MM.1S (cell line): ENCODE measurements around the gene NCKAP5.

Experiments
- DNase-seq: peaks from one replicate; pipeline ENCODE4 v3.0.0-alpha.2; 2015
- H2AFZ ChIP-seq: fragments of 300-600 bp; sonication (generic); 2 replicates; pipeline ENCODE4 v1.6.0; 2016; ENCODE audit warnings: antibody characterized with exemption, low read length
- H3F3A ChIP-seq: fragments of 300-600 bp; sonication (generic); 2 replicates; pipeline ENCODE4 v1.6.1; 2016; ENCODE audit warnings: mild to moderate bottlenecking, antibody characterized with exemption, low read length, moderate library complexity, mixed read lengths; ENCODE audit not compliant: insufficient read depth
- H3K27ac ChIP-seq: fragments of 300-600 bp; sonication (generic); 2 replicates; pipeline ENCODE4 v1.5.1; 2016; ENCODE audit warnings: mild to moderate bottlenecking, low read length
- H3K27me3 ChIP-seq: fragments of 300-600 bp; sonication (generic); replicated peaks from 2 replicates; pipeline ENCODE4 v1.6.0; 2016; ENCODE audit warnings: low read length; ENCODE audit not compliant: insufficient read depth
- H3K36me3 ChIP-seq: fragments of 300-600 bp; sonication (generic); replicated peaks from 2 replicates; pipeline ENCODE4 v1.6.1; 2016; ENCODE audit warnings: mild to moderate bottlenecking, low read length, mixed read lengths; ENCODE audit not compliant: insufficient read depth
- H3K4me1 ChIP-seq: fragments of 300-600 bp; sonication (generic); 2 replicates; pipeline ENCODE4 v1.6.1; 2016; ENCODE audit warnings: low read length, mixed read lengths
- H3K4me2 ChIP-seq: fragments of 300-600 bp; sonication (generic); 2 replicates; pipeline ENCODE4 v1.6.0; 2016; ENCODE audit warnings: low read depth, low read length
- H3K4me3 ChIP-seq: fragments of 300-600 bp; sonication (generic); 2 replicates; pipeline ENCODE4 v1.5.1; 2016; ENCODE audit warnings: low read length, mixed read lengths
- H3K79me2 ChIP-seq: fragments of 300-600 bp; sonication (generic); 2 replicates; pipeline ENCODE4 v1.6.1; 2016; ENCODE audit warnings: mixed run types, low read length, mixed read lengths
- H3K9ac ChIP-seq: fragments of 300-600 bp; sonication (generic); 2 replicates; pipeline ENCODE4 v1.6.1; 2016; ENCODE audit warnings: low read length, mixed read lengths
- H3K9me2 ChIP-seq: fragments of 300-600 bp; sonication (generic); replicated peaks from 2 replicates; pipeline ENCODE4 v1.6.1; 2016; ENCODE audit warnings: mild to moderate bottlenecking, low read length, mixed read lengths; ENCODE audit not compliant: insufficient read depth
- H3K9me3 ChIP-seq: fragments of 300-600 bp; sonication (generic); replicated peaks from 2 replicates; pipeline ENCODE4 v1.6.1; 2016; ENCODE audit warnings: mild to moderate bottlenecking, low read length, mixed read lengths; ENCODE audit not compliant: insufficient read depth
- H4K20me1 ChIP-seq: fragments of 300-600 bp; sonication (generic); 2 replicates; pipeline ENCODE4 v1.6.1; 2016; ENCODE audit warnings: mild to moderate bottlenecking, low read length, moderate library complexity, mixed read lengths; ENCODE audit not compliant: insufficient read depth
- CTCF ChIP-seq: fragments of 300-600 bp; sonication (generic); IDR thresholded peaks from 2 replicates; pipeline ENCODE4 v1.5.1; 2016; ENCODE audit warnings: antibody characterized with exemption, low read length, mixed read lengths
- EZH2 ChIP-seq: fragments of 300-600 bp; sonication (generic); optimal IDR thresholded peaks from 2 replicates; pipeline ENCODE3; 2017; ENCODE audit warnings: low read depth, mild to moderate bottlenecking, antibody characterized with exemption, low read length, mixed read lengths
- EZH2phosphoT487 ChIP-seq: fragments of 300-600 bp; sonication (generic); IDR thresholded peaks from 2 replicates; pipeline ENCODE4 v1.6.1; 2018; ENCODE audit warnings: antibody characterized with exemption, low read length

NCKAP5 gene

DNA sequence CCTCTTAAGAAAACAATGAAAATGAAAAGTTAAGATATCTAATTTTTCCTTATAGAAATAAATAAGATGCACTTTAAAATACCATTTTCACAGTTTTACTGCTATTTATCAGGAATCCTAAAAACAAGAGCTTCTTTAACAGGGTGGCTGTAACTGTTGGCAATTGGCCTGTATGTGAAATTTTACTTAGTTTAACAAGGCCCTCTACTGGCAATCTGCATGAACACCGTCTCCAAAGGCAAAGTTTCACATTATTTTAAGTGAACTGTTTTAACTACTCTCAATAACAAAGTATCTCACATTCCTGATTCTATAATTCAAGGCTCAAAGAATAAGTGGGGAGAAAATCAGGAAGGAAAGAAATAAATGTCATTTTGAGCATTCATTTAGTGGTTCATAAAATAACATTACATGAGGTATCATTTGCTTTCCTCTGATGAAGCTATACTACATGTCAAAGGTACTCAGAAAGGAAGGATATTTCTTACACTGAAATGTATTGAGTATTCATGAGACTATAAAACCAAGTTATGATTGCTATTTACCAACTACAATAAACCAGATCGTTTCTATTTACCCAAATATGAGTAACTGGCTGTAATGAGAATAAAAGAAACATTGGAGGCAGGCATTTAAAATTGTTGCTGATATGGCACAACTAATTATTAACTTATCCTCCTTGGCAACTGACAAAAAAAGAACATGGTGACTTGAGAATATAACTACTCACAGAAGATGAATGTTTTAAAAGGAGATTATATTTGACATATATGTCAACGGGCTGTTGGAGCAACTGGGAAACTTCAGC is 7.0 kb downstream of the NCKAP5 start:
- Histone ChIP-seq H3F3A (no peaks in the 10 kb centered on the region), H3K9ac (no peak overlapping the region), H4K20me1 (no peaks in the 10 kb centered on the region), H3K4me1 (no peaks in the 10 kb centered on the region), H3K4me3 (no peak overlapping the region), H3K79me2 (no peaks in the 10 kb centered on the region), H3K27ac (no peak overlapping the region), H3K27me3 (no peaks in the 10 kb centered on the region), H3K9me3 (no peaks in the 10 kb centered on the region), H2AFZ (no peak overlapping the region), H3K4me2 (no peak overlapping the region), H3K9me2 (no peaks in the 10 kb centered on the region), H3K36me3 (no peaks in the 10 kb centered on the region)
- DNase-seq: peak; percentile 75
- TF ChIP-seq EZH2: no peak
- peak; percentile 80 for TF ChIP-seq CTCF
- no peak for TF ChIP-seq EZH2phosphoT487

DNA sequence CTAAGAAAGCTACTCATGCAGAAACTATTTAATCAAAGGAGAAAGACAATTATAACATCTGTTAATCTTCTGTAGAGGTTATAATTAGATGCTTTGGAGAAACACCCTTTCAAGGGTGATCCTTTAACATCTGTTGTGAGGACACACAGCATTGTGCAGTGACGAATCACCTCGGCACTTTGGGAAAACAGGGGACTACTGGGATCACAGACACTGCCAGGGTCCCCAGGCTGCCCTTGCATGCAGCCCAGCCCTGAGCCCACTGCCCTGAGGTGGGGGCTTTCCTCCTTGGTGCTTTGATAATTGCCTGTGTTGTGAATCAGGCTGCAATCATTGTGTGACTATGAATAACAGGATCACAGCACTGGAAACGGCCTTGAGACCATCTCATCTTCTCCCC is 10.6 kb downstream of the NCKAP5 start:
- Histone ChIP-seq H3K27me3 (no peaks in the 10 kb centered on the region), H3F3A (no peaks in the 10 kb centered on the region), H3K4me3 (no peak overlapping the region), H3K36me3 (no peaks in the 10 kb centered on the region), H3K79me2 (no peaks in the 10 kb centered on the region), H3K9me2 (no peaks in the 10 kb centered on the region), H3K4me1 (no peaks in the 10 kb centered on the region), H4K20me1 (no peaks in the 10 kb centered on the region), H3K9me3 (no peaks in the 10 kb centered on the region), H3K9ac (no peak overlapping the region), H3K4me2 (no peak overlapping the region), H2AFZ (no peak overlapping the region), H3K27ac (no peak overlapping the region)
- DNase-seq: no peak
- no peak for TF ChIP-seq EZH2phosphoT487

DNA sequence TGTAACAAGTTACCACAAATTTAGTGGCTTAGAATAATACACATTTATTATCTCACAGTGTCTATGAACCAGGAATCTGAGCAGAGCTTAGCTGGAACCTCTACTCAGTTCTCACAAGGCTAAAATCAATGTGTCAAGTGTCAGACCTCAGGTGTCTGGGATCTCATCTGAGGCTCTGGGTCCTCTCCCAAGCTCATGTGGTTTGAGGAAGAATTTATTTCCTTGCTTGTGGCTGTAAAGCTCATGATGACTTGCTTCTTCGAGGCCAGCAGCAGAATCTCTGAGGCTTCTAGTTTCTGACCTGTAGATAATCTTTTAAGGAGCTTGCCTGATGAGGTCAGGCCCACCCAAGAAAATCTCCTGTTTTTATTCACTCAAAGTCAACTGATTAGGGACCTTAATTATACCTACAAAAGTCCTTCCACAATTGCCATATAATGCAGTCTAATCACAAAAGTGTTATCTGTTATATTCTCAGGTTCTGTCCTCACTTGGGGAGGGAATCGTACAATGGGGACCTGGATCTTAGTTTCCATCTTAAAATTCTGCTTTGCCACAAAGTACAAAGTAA is 14.3 kb downstream of the NCKAP5 start:
- H3F3A ChIP-seq: no peaks in the 10 kb centered on the region
- no peak overlapping the region for H3K4me2 ChIP-seq
- H3K27me3 ChIP-seq: no peaks in the 10 kb centered on the region
- no peak overlapping the region for H3K4me3 ChIP-seq
- no peak overlapping the region for H3K27ac ChIP-seq
- no peak overlapping the region for H2AFZ ChIP-seq
- no peaks in the 10 kb centered on the region for H4K20me1 ChIP-seq
- H3K9me2 ChIP-seq: no peaks in the 10 kb centered on the region
- H3K9me3 ChIP-seq: no peaks in the 10 kb centered on the region
- H3K9ac ChIP-seq: no peak overlapping the region
- H3K79me2 ChIP-seq: no peaks in the 10 kb centered on the region
- TF ChIP-seq EZH2phosphoT487 (no peak), CTCF (no peak), EZH2 (no peak)
- H3K4me1 ChIP-seq: no peaks in the 10 kb centered on the region
- DNase-seq: no peak
- H3K36me3 ChIP-seq: no peaks in the 10 kb centered on the region

DNA sequence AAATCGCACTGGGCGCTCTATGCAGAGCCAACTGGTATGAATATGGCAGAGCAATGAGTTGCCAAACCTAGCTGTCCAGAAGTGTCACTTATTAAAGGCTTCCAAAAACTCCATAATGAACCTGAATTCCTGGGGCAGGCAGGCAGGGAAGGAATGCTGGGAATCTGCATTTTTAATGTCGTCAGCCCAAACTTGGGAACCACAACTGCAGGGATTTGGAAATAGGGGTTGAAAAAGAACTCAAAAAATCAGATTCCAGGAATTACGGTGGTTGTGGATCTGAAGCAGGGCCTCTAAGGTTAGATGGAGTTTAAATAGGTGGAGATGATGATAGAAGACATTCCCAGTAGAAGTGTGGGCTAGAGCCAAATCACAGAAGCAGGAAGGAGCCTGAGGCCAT is 15.0 kb downstream of the NCKAP5 start:
- Histone ChIP-seq H3K27me3 (no peaks in the 10 kb centered on the region), H3K79me2 (no peaks in the 10 kb centered on the region), H3K4me2 (no peak overlapping the region), H3K9me3 (no peaks in the 10 kb centered on the region), H4K20me1 (no peaks in the 10 kb centered on the region), H2AFZ (no peak overlapping the region), H3F3A (no peaks in the 10 kb centered on the region), H3K9ac (no peak overlapping the region), H3K4me3 (no peak overlapping the region), H3K9me2 (no peaks in the 10 kb centered on the region), H3K36me3 (no peaks in the 10 kb centered on the region), H3K4me1 (no peaks in the 10 kb centered on the region), H3K27ac (no peak overlapping the region)
- TF ChIP-seq EZH2: no peak
- no peak for TF ChIP-seq CTCF
- TF ChIP-seq EZH2phosphoT487: no peak
- DNase-seq: no peak
